PFSK-1 (cell line): ENCODE measurements around the gene PACSIN1.

Experiments
- FOXP2 ChIP-seq: optimal IDR thresholded peaks from 2 replicates; pipeline ENCODE3; 2011; ENCODE audit warnings: borderline replicate concordance, control low read depth, inconsistent platforms; ENCODE audit not compliant: insufficient read depth; ENCODE audit errors: extremely low read length, extremely low read depth
- POLR2AphosphoS5 ChIP-seq: IDR thresholded peaks from 2 replicates; pipeline ENCODE4 v1.6.1; 2012; ENCODE audit warnings: low read depth, mild to moderate bottlenecking, control low read depth, low read length, moderate library complexity
- REST ChIP-seq, 2 experiments: IDR thresholded peaks; 2 replicates each; pipeline versions ENCODE4 v1.6.1 to v1.8.0; 2011 to 2012; ENCODE audit warnings: low read depth in 2 of 2, low read length in 2 of 2, control low read depth in 1 of 2, inconsistent platforms in 1 of 2, mild to moderate bottlenecking in 1 of 2, moderate library complexity in 1 of 2; ENCODE audit not compliant: insufficient read depth in 1 of 2
- SIN3A ChIP-seq: IDR thresholded peaks from 2 replicates; pipeline ENCODE4 v1.6.1; 2012; ENCODE audit warnings: mild to moderate bottlenecking, low read length, moderate library complexity, borderline replicate concordance; ENCODE audit not compliant: insufficient read depth
- TAF1 ChIP-seq: IDR thresholded peaks from 2 replicates; pipeline ENCODE4 v1.6.1; 2012; ENCODE audit warnings: low read length, control low read depth, borderline replicate concordance; ENCODE audit not compliant: insufficient read depth

- no peak for TF ChIP-seq TAF1
- no peak for TF ChIP-seq POLR2AphosphoS5
- no peak for TF ChIP-seq REST (IDR thresholded peaks at IDR 0.05; ENCODE audit: insufficient read depth in 1 of 2, low read depth in 2 of 2, low read length in 2 of 2)
- no peak for TF ChIP-seq SIN3A
- TF ChIP-seq FOXP2, result no peak
Observed at GRCh38 chr6:34497411-34497810, 31.5 kb downstream of the PACSIN1 start.
